Daoy (cell line): ENCODE data around the gene PRR14L. TPM values are rescaled to one million over a fixed set of nuclear protein-coding genes. Genes with fewer than 3 reads are reported as not detected.
"Not testable (repeated sequence)": the region's sequence is repeated elsewhere in the genome, so short reads cannot be mapped to it uniquely, and the experiment has no call there.

Experiments used
- DNase-seq: peaks from one replicate; pipeline ENCODE4 v3.0.0-alpha.2; 2015; ENCODE audit warnings: low read depth
- total RNA-seq: library from RNA; depleted of rRNA; stranded (reverse); fragments of >200 nt; shearing (Covaris generic); gene quantifications from 2 replicates; pipeline ENCODE4 v1.2.3, GENCODE V29; 2014

The PRR14L gene
- total RNA-seq, 1 experiment from 2014 or later = 13.5 TPM

- not testable (repeated sequence) for DNase-seq
Measured at GRCh38 chr22:31740314-31740713, 9.6 kb downstream of the PRR14L start.

- DNase-seq = no peak
Measured at GRCh38 chr22:31739795-31740201, 10.1 kb downstream of the PRR14L start.

- DNase-seq = no peak
Measured at GRCh38 chr22:31738566-31738965, 11.4 kb downstream of the PRR14L start.

- no peak for DNase-seq
Measured at GRCh38 chr22:31737932-31738331, 12.0 kb downstream of the PRR14L start.

GRCh38 chr22:31736458-31736857 lies 13.5 kb downstream of the PRR14L start:
- DNase-seq = no peak

- DNase-seq = peak; percentile 28
Measured at GRCh38 chr22:31734512-31734911, 15.4 kb downstream of the PRR14L start.

- DNase-seq = no peak
Measured at GRCh38 chr22:31733580-31734079, 16.3 kb downstream of the PRR14L start.

- no peak for DNase-seq
Measured at GRCh38 chr22:31732089-31732829, 17.7 kb downstream of the PRR14L start.

- DNase-seq = no peak
Measured at GRCh38 chr22:31730344-31730711, 19.6 kb downstream of the PRR14L start.

- DNase-seq = no peak
Measured at GRCh38 chr22:31728857-31729256, 21.1 kb downstream of the PRR14L start.

GRCh38 chr22:31726692-31727091 lies 23.2 kb downstream of the PRR14L start:
- no peak for DNase-seq

GRCh38 chr22:31723723-31724122 lies 26.2 kb downstream of the PRR14L start:
- no peak for DNase-seq

- no peak for DNase-seq
Measured at GRCh38 chr22:31719850-31720471, 30.0 kb downstream of the PRR14L start.

- DNase-seq = no peak
Measured at GRCh38 chr22:31715147-31715778, 34.7 kb downstream of the PRR14L start.

- not testable (repeated sequence) for DNase-seq
Measured at GRCh38 chr22:31711226-31711625, 38.7 kb downstream of the PRR14L start.

GRCh38 chr22:31707519-31707918 lies 42.4 kb downstream of the PRR14L start:
- DNase-seq = no peak

GRCh38 chr22:31695423-31695822 lies 54.5 kb downstream of the PRR14L start:
- DNase-seq = no peak

- not testable (repeated sequence) for DNase-seq
Measured at GRCh38 chr22:31694046-31694445, 55.9 kb downstream of the PRR14L start.

GRCh38 chr22:31692186-31692886 lies 57.6 kb downstream of the PRR14L start:
- DNase-seq = peak; percentile 28

GRCh38 chr22:31691408-31691807 lies 58.5 kb downstream of the PRR14L start:
- DNase-seq = no peak

- no peak for DNase-seq
Measured at GRCh38 chr22:31683181-31684105, 66.5 kb downstream of the PRR14L start.
